Measurements from ENCODE around the gene ELMO1. TPM values are rescaled to one million over a fixed set of nuclear protein-coding genes. Genes with fewer than 3 reads are reported as not detected.

Gene ELMO1
- total RNA-seq, 1 experiment from 2014 or later, result 7.8 TPM

DNA sequence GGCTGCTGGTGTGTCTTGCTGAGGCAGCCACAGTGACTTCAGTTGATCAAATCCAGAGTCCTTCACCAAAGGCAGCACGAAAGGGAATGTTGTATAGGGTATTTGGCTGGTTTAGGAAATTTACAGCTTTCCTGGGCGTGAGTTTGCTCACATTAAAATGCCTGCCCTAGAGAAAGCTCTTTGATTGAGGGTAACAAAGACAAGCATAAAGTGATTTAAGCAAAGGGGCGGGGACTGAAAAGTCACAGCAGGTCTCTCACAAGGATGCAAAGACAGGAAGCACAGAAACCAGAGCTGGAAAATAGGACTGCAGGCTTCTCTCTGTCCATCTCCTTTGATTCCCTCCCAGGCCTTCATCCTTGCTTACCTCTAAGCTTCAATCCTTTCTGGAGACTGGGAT, 139.2 kb downstream of the ELMO1 start:
- TF ChIP-seq, protein P1, sequence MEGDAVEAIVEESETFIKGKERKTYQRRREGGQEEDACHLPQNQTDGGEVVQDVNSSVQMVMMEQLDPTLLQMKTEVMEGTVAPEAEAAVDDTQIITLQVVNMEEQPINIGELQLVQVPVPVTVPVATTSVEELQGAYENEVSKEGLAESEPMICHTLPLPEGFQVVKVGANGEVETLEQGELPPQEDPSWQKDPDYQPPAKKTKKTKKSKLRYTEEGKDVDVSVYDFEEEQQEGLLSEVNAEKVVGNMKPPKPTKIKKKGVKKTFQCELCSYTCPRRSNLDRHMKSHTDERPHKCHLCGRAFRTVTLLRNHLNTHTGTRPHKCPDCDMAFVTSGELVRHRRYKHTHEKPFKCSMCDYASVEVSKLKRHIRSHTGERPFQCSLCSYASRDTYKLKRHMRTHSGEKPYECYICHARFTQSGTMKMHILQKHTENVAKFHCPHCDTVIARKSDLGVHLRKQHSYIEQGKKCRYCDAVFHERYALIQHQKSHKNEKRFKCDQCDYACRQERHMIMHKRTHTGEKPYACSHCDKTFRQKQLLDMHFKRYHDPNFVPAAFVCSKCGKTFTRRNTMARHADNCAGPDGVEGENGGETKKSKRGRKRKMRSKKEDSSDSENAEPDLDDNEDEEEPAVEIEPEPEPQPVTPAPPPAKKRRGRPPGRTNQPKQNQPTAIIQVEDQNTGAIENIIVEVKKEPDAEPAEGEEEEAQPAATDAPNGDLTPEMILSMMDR (conservative IDR thresholded peaks at IDR 0.05), result no peak
- peaks cover 12 to 13% of the 10 kb centered on the region in 2 experiments for H3K4me1 Mint-ChIP-seq
- no peaks in the 10 kb centered on the region for H3K79me1 ChIP-seq (ENCODE audit: insufficient read depth, low read depth, low read length, poor library complexity, severe bottlenecking)
- H3K9me3 Mint-ChIP-seq, result no peaks in the 10 kb centered on the region
- no peak overlapping the region for H2BK120ac ChIP-seq (ENCODE audit: low read depth, low read length, poor library complexity, severe bottlenecking)
- no peak overlapping the region for H2BK12ac ChIP-seq (ENCODE audit: insufficient read length, low read depth, low read length)
- no peaks in the 10 kb centered on the region; the same call in 1 of the 2 replicates for H3K4me1 ChIP-seq (ENCODE audit: insufficient read depth, low read length)
- no peak for DNase-seq
- no peak overlapping the region for H3K23ac ChIP-seq (ENCODE audit: insufficient read length, low read depth, low read length)
- no peak overlapping the region for H2AK5ac ChIP-seq (ENCODE audit: insufficient read length, low read length)
- no peak overlapping the region for H2BK15ac ChIP-seq (ENCODE audit: low read depth, low read length)
- no peak overlapping the region for H3K56ac ChIP-seq (ENCODE audit: insufficient read length, low read depth, low read length)
- H3K23me2 ChIP-seq (ENCODE audit: insufficient read length, low read depth, low read length, poor library complexity, severe bottlenecking), result no peaks in the 10 kb centered on the region
- peak overlapping the region in 1 of 3 experiments; percentile 78; a peak in 2 of 7 replicates for H3K27ac Mint-ChIP-seq
- H3K36me3 Mint-ChIP-seq (ENCODE audit: insufficient read depth in 1 of 3, low read depth in 3 of 3), result 0 out of 7 replicates have a peak, but pooled peaks cover 0 to 3% (median 0%) of the 10 kb centered on the region in 3 experiments
- H3K27me3 Mint-ChIP-seq (ENCODE audit: low read depth), result no peaks in the 10 kb centered on the region
- H3K4ac ChIP-seq (ENCODE audit: low read depth, low read length), result no peak overlapping the region
- H3K9ac ChIP-seq (ENCODE audit: extremely low read depth, insufficient read length, low read length), result no peak overlapping the region
- no peak overlapping the region for H3T11ph ChIP-seq (ENCODE audit: low read length)
- H3K4me2 ChIP-seq (ENCODE audit: insufficient read depth, insufficient read length, low read length), result no peak overlapping the region
- H3K18ac ChIP-seq (ENCODE audit: insufficient read length, low read depth, low read length), result no peak overlapping the region
- WGBS (ENCODE audit: extremely low coverage, insufficient read length, low lambda C conversion rate), result no CpG with 5 or more reads among the region's 3 CpGs
- no peak overlapping the region for H2AFZ ChIP-seq (ENCODE audit: low read length)
- no peaks in the 10 kb centered on the region for H3K27me3 ChIP-seq (ENCODE audit: insufficient read depth, low read length)
- H3K9me3 ChIP-seq (ENCODE audit: control insufficient read depth, low read depth, low read length), result no peaks in the 10 kb centered on the region
- no peak overlapping the region for H3K4me3 Mint-ChIP-seq
- no peaks in the 10 kb centered on the region for H4K20me1 ChIP-seq (ENCODE audit: control insufficient read depth, insufficient read depth, insufficient read length)
- no peaks in the 10 kb centered on the region for H3K79me2 ChIP-seq (ENCODE audit: insufficient read depth, low read length)
- no peak overlapping the region for H3K14ac ChIP-seq (ENCODE audit: insufficient read depth, low read length)
- H4K91ac ChIP-seq (ENCODE audit: insufficient read length, low read depth, low read length), result no peak overlapping the region
- no peak overlapping the region for H4K5ac ChIP-seq (ENCODE audit: insufficient read length, low read depth, low read length)
- H4K8ac ChIP-seq (replicated peaks; ENCODE audit: insufficient read length, low read depth, low read length), result no peak overlapping the region
- H3K27ac ChIP-seq (ENCODE audit: insufficient read length, low read depth, low read length), result no peak overlapping the region
- no peak overlapping the region for H2BK20ac ChIP-seq (ENCODE audit: low read depth, low read length, poor library complexity, severe bottlenecking)
- H2BK5ac ChIP-seq (ENCODE audit: insufficient read length, low read length), result no peak overlapping the region
